ENCODE data around the gene TBP.
"Not testable (repeated sequence)": the region's sequence is repeated elsewhere in the genome, so short reads cannot be mapped to it uniquely, and the experiment has no call there.

The TBP gene

DNA sequence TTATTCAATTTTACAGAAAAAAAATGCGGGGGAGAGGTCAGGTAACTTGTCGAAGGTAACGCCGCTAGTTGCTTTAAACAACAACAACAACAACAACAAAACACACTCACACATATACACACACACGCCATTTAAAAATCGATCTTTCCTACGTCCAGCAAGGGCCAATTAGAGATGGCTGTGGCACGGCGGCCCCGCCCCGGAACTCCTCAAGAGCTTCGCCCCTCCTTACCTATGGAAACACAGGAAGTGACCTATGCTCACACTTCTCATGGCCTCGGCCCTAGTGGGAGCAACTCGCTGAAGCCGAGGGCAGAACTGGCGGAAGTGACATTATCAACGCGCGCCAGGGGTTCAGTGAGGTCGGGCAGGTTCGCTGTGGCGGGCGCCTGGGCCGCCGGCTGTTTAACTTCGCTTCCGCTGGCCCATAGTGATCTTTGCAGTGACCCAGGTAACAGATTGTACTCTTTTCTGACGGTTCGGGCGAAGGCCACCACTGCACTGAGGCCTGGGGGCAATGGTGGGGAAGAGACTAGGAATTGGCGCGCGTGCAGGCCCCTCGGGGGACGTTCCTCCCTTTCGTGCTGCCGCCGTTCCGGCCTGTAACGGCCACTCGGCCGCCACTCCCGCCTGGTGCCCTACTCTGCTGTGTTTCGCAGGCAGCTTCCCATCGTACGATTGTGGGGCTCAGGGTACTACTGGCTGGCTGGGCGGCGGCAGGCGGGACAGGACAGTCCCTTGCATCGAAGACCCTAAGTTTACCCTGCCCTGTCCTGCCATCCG is at the start of gene TBP:
TSS of gene TBP (plus strand) at position 357 of the 783 bp plus-strand sequence. CDS start 2,661 bp downstream, outside the sequence.
- peak; percentile 97 for DNase-seq (ENCODE audit: low read depth)

DNA sequence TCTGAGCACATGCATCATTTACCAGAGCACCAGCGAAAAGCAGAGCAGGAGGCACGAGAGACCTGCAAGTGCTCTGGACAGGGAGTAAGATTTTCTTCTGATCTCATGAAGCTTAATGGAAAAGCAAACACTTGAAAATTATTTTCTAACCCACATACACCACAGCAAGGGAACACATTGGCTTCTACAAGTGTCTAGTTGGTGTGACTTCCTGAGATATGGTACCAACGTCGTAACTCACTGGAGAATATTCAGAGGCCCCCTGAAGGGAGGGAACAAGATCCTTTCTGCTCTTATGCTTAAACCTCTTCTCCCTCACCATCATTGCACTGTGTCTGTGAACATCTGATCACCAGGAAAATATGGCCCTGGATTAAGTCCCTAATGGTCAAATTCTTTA is 49.7 kb upstream of the TBP start:
- DNase-seq (ENCODE audit: low read depth): no peak

- no peak for DNase-seq (ENCODE audit: low read depth)
Measured at GRCh38 chr6:170505306-170505705, 48.9 kb upstream of the TBP start.

GRCh38 chr6:170506446-170506845 is 47.7 kb upstream of the TBP start:
- no peak for DNase-seq (ENCODE audit: low read depth)

DNA sequence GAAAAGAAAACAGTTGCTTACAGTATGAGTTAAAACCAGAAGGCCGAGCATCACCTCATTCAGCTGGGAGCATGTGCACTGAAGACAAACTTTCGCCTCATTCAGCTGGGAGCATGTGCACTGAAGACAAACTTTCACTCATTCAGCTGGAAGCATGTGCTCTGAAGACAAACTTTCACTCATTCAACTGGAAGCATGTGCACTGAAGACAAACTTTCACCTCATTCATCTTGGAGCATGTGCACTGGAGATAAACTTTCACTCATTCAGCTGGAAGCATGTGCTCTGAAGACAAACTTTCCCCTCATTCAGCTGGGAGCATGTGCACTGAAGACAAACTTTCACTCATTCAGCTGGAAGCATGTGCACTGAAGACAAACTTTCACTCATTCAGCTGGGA is 46.4 kb upstream of the TBP start:
- DNase-seq (ENCODE audit: low read depth): not testable (repeated sequence)

GRCh38 chr6:170508275-170508674 is 45.9 kb upstream of the TBP start:
- DNase-seq (ENCODE audit: low read depth): not testable (repeated sequence)

DNA sequence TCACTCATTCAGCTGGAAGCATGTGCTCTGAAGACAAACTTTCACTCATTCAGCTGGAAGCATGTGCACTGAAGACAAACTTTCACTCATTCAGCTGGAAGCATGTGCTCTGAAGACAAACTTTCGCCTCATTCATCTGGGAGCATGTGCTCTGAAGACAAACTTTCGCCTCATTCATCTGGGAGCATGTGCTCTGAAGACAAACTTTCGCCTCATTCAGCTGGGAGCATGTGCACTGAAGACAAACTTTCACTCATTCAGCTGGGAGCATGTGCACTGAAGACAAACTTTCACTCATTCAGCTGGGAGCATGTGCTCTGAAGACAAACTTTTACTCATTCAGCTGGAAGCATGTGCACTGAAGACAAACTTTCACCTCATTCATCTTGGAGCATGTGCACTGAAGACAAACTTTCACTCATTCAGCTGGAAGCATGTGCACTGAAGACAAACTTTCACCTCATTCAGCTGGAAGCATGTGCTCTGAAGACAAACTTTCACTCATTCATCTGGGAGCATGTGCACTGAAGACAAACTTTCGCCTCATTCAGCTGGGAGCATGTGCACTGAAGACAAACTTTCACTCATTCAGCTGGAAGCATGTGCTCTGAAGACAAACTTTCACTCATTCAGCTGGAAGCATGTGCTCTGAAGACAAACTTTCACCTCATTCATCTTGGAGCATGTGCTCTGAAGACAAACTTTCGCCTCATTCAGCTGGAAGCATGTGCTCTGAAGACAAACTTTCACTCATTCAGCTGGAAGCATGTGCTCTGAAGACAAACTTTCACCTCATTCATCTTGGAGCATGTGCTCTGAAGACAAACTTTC is 45.1 kb upstream of the TBP start:
- not testable (repeated sequence) for DNase-seq (ENCODE audit: low read depth)

DNA sequence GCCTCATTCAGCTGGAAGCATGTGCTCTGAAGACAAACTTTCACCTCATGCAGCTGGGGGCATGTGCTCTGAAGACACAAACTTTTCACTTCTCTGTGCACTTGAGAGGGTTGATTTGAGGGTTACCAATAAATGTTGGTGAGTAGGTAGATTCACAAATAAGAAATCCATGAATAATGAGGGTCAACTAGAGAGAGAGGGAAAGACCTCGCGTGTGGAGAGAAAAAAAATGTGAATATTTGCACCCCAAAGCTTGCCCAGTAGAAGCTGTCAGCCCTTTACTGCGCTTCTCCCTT is 44.5 kb upstream of the TBP start:
- DNase-seq (ENCODE audit: low read depth): no peak

GRCh38 chr6:170510631-170511030 is 43.5 kb upstream of the TBP start:
- DNase-seq (ENCODE audit: low read depth): no peak

GRCh38 chr6:170512249-170512648 is 41.9 kb upstream of the TBP start:
- no peak for DNase-seq (ENCODE audit: low read depth)

DNA sequence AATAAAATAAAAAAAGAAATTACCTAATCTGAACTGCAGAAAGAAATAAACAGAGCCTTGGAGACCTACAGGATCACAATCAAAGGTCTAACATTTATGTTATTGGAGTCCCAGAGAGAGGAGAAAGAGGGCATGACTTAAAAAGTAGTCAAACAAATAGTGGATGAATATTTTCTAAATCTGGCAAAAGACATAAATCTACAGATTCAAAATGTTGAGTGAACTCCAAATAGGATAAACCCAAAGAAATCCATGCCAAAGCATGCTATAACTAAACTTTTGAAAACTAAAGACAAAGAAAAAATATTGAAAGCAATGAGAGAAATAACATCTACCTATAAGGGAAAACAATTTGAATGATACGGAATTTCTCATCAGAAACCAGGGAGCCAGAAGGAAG is 39.3 kb upstream of the TBP start:
- no peak for DNase-seq (ENCODE audit: low read depth)

DNA sequence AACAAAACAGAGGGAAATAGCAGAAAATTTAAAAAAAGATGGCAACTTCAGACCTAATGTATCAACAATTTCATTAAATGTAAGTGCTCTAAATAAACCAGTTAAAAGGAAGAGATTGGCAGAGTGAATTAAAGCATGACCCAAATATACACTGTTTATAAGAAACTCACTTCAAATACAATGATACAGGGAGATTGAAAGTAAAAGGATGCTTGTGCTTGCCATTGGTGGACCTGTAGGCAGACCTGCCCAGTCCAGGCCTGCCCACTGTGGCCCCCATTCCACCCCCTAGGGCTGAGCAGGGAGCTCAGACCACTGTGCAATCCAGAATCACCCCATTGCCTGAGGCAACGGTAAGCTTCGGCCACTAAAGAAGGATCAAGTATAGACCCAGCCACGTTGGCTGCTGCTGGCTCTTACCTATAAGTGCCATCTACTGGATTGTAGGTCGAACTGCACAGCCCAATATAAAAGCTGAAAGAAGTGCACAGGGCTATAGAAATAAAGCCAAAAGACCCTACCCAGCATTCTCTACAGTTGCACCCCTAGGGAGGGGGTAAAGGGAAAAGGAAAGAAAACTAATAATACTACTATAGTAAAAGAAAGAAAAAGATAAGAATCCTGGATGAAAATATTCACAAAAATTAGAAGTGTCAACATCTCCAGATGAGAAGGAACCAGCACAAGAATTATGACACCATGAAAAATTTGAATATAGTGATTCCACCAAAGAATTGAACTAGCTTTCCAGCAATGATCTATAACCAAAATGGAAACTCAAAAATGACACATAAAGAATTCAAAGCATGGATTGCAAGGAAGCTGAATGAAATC is 37.2 kb upstream of the TBP start:
- DNase-seq (ENCODE audit: low read depth): peak; percentile 72

- no peak for DNase-seq (ENCODE audit: low read depth)
Measured at GRCh38 chr6:170522565-170523183, 31.5 kb upstream of the TBP start.

DNA sequence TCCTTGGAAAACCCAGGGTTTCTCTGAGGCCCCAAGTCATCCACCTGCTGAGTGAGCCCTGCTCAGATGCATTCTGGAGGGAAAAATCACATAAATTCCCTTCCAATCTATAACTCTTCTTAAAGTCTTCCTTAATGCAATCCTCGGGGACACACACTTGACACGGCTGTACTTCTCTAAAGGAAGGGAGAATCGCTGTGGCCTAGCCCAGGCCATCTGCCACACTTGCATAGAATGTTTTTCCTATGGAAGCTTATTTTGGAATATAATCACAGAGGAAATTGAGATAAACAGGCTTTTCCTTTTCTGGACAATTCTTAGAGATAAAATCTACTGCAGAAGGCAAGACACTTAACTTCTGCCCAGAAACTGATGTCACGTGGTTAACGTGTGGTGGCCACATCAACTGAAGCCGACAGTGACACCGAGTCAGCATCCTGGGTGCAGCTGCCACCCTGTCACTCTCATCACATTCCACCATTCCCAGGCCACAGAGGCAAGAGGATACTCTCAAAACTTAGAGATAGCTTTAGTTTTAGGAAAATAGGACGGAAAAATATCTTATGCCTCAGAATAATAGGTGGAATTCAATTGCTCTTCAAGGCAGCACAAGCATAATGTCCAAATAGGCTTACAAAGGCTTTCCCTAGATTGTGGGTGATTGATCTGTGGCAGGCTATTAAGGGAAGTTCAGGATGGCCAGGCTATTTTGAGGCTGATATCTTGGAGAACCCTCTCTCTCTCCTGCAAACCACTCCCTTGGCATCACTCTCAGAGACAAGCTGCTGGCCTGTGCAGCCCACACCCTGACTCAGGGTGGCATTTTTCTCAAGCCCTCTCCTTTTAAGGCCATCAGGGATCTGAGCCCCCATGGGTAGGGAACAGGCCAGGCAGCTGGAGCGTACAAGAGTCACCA is 30.7 kb upstream of the TBP start:
- no peak for DNase-seq (ENCODE audit: low read depth)

DNA sequence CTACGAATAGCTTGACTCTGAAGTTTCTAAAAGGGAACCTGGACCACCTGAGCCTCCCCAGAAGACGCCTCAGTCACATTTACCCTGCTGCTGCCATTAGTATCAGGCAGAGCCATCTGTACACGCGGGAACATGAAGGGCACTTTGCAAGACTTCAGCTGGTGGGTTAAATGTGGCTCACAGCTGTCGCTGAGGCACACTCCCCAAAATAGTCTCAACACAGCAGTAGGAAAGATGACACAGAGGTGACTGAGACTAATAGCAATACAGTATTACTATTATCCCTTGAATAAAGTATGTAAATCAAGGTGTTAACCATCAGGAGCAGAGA is 30.0 kb upstream of the TBP start:
- DNase-seq (ENCODE audit: low read depth): no peak

DNA sequence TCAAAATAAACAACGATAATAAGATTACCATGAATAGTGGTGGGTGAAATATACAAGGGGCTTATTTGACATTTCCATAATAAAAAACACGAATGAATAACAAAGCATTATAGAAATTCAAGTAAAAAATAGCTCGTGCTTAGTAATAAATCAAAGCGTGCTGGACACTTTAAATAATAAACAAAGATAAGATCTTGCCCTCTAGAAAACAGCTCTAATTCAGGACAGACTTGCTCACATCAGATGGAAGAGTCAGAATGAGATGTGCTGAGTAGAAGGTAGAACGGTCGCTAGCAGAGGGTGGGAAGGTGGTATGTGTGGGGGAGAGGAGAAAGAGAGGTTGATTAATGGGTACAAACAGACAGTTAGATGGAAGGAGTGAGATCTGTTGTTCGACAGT is 28.4 kb upstream of the TBP start:
- DNase-seq (ENCODE audit: low read depth): no peak

DNA sequence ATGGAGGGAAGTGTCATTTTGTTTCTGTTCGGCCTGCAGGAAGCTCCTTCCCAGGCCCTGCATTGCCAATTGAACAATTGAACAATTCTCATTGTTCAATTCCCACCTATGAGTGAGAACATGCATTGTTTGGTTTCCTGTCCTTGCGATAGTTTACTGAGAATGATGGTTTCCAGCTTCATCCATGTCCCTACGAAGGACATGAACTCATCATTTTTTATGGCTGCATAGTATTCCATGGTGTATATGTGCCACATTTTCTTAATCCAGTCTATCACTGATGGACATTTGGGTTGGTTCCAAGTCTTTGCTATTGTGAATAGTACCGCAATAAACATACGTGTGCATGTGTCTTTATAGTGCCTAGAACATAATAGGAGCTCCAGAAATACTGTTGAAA is 26.2 kb upstream of the TBP start:
- DNase-seq (ENCODE audit: low read depth): not testable (repeated sequence)

DNA sequence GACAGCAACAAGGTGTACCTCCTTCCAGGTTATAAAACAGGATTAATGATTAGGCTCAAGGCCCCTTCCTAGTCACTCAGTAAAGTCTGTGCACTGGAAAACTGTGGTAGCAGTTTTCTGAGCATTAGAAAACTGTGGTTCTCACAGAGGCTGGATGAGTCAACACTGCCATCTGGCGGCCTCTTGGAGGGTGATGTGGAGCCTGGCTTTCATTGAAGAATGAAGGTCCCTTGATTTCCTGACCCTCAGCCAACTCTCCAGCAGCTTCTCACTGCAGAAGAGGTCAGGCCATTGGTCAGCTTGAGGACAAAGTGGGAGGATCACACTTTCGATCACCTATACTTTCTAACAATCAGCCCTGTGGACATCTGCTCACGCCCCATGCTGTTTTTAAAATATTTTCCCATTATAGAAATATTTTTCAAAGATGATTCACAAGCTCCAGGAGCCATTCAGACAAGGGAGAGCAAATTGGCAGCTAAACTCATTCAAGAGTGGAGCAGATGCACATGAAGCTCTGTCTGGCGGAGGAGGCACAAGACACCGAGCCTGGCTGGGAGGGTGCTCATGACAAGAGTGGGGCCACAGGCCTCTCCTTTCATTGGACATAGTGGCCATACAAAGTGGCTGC is 24.2 kb upstream of the TBP start:
- DNase-seq (ENCODE audit: low read depth): peak; percentile 59

- DNase-seq (ENCODE audit: low read depth): no peak
Measured at GRCh38 chr6:170532867-170533488, 21.2 kb upstream of the TBP start.

- DNase-seq (ENCODE audit: low read depth): no peak
Measured at GRCh38 chr6:170533792-170534191, 20.4 kb upstream of the TBP start.

All from fibroblast of the conjunctiva (primary cell).